A204.1 (cell line): Measurements from ENCODE around the gene CYBB.

Experiments
- FAIRE-seq: peaks from 2 replicates; lab custom pipeline; 2012; peaks lifted over from hg19 to GRCh38; lab: Jason Lieb, UNC

CYBB gene

DNA sequence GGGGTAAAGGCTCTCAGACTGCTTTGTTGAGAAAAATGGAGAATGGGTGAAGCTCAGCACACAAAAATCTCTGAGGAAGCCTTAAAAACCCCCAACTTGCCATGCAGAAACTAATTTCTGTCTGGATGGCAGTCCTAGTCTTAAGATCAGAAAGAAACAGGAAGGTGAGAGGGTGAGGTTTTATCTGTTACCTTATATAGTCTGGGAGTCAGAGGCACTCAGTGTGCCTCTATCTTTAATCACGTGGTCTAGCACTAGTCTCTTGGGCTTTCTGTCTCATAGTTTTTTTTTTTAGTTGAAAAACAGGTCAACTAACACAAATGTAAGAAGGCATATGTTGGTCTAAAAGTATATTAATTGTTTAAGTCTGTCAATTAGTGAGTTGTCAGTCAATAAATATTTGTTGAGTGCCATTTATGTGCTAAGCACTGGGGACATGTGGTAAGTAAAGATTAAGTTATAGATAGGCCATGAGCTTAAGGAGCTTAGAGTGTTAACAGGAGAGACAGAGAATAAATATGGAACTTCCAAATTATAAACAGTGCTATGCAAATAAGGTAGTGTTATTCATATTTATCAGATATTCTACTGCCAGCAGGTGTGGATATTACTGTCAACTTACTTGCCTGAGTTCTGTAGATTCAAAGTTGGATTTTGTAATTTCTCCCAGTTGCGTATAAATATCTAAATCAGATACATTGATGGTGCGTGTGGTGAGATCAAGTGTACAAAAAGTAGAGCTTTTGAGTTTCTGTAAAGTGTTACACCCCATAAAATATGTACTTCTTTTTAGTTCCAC is 7.0 kb downstream of the CYBB start:
- FAIRE-seq: no peak

DNA sequence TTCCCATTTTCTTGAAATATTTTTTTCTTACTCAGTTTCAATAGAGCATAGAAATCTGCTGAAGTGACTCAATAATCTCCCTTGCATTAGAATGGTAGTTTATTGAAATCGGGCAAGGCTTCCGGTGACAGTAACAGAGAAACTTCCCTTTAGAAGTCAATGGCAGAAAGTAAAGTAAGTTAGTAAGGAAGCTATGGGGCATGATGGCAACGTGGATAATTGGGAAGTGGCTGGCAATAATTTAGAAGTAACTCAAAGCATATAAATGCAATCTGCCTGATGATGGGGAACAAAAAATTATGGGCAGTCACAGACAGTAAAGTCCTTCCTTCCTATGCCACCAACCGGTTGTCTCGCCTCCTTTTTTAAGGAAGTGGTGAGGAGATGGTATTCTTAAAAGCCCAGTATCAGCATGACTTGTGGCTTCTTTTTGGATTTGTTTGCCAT is 7.6 kb downstream of the CYBB start:
- FAIRE-seq: no peak

DNA sequence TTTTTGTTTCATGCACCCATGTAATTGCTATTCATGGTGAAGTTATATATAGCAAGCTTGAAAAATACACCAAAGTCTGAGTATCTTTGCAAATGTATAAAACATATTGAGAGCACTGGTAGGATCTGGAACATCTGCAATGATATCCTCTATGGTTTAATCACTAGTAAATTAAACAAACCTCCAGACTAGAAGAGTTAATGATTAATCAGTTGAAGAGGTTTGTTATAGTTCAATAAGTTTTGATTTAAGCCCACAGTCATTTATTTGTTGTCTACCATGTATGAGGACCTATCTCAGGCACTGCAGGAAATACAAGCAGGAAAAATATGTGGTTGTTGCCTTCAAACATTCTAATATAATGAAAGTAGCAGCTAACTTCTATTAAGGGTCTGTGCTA is 16.5 kb downstream of the CYBB start:
- FAIRE-seq: no peak

DNA sequence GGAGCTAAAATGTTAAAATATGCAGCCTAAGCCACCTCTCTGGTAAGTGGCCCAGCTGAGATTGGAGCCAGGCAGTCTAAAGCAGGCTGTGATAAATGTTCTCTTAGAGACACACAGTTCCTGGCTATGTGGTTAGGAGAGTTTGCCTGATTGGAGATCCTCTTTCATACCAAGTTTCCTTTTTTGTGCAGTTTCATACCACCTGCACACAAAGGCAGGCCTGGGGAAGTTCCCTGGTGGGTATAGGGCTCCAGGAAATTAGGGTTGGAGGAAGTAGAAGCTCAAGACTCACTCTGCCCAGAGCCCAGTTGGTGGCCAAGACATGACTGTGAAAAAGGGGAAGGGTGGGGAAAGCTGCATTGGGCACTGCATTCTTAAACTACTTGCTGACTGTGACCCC is 16.9 kb downstream of the CYBB start:
- FAIRE-seq: no peak

DNA sequence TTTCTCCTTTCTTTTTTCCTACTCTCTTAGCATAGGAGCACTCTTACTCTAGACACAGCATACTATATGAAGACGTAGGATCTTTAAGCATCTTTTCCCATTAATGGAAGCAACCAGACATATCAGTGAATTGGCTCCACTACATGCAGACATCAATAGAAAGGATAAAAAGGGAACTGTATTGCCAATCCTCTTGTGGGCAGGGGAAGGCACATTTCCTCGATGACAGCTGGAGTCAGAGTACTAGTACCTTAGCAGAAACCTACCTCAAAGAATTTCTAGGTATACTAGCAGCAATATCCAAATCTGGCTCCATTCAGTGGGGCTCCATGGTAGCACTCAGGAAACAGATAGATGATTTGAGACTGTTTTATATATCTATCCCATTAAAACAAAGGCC is 20.1 kb downstream of the CYBB start:
- no peak for FAIRE-seq

DNA sequence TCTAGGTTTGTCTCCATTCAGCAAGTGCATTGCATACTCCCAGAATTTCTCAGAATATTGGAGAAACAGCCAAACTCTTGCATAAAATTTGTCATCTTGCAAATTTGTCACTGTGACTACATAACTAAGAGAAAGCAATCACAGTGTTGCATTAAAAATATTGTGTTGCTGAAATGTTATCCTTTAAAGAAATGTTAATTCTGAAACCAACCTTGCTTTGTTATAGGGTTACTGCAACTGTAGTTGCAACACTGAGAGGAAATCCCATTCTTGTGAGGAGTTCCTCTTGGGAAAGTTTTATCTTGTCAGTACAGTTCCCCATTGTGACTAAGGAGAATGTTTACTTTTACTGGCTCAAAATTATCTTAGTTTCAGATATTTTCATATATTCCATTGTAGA is 20.9 kb downstream of the CYBB start:
- no peak for FAIRE-seq

DNA sequence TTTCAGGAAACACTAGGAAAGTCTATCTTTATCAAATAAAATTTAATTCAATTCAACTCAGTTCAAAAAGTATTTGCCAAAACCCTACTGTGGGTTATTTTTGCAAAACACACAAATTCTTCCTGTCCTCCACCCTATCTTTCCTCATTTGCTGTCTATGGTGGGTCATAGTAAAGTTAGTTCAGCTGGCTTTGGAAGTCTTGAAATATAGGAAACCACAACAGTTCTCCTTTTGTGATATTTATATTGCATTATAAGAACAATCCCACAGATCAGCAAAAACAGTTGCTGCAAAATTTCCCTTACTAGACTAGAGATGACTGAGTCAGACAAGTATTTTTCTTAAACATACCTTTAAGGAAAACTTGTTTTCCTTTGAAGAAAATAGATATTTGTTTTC is 22.2 kb downstream of the CYBB start:
- FAIRE-seq: no peak

DNA sequence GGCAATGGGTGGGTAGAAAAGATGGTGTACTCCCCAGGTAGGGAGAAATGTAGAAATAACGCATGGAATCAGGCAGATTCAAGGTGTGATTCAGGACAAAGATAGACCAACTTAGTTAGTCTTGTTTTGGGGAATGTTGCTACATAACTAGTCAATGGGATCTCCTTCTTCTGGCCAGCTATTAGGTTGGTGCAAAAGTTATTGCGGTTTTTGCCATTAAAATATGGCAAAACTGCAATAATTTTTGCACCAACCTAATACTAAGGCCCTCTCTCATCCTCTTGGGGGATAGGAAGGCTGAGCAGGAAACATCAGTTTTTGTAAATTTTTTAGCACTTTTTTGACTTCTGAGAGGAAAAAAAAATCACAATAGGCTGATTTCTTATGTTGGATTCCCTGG is 23.2 kb downstream of the CYBB start:
- FAIRE-seq: no peak

DNA sequence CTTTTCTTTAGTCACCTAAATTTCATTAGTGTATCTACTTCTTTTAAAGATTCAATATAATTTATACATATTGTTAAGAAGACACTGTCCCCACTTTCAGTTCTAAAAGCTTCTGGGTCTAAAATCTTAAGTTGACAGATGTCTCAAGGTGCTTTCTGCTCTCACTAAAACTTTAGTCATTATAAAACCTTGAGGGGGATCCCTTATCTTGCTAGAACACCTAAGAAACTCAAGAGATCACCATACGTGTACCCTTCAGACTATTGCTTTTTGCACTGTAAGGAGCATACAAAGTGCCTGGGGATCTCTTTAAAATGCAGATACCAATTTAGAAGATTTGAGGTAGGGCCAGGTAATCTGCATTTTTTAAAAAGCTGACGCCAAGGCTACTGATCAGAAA is 30.1 kb downstream of the CYBB start:
- FAIRE-seq: no peak

DNA sequence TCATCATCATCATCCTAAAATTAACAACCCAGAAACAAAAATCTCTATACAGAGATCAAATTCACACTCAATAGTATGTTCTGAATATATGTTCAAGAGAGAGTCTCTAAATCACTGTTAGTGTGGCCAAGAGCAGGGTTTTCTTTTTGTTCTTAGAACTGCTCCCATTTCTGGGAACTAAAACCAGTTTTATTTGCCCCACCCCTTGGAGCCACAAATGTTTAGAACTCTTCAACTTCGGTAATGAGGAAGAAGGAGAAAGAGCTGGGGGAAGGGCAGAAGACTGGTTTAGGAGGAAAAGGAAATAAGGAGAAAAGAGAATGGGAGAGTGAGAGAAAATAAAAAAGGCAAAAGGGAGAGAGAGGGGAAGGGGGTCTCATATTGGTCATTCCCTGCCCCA is 32.3 kb downstream of the CYBB start:
- no peak for FAIRE-seq

DNA sequence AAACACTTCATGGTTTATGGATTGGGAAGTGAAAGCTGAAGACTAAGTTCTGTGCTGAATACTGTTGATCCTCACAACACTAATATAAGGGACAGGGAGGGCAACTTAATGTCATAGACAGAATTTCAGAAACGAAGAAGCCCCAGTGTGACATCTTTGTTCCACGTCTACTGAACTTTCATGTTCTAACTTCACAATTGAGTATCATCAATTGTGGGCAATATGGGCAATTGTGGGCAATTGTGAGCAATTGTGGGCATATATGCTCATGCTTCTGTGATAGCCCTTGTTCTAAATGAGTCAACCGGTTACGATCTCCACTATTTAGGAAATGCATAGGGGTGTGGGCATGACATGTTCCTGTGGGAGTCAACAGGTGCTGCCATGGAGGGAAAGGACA is 33.7 kb downstream of the CYBB start:
- FAIRE-seq: no peak

DNA sequence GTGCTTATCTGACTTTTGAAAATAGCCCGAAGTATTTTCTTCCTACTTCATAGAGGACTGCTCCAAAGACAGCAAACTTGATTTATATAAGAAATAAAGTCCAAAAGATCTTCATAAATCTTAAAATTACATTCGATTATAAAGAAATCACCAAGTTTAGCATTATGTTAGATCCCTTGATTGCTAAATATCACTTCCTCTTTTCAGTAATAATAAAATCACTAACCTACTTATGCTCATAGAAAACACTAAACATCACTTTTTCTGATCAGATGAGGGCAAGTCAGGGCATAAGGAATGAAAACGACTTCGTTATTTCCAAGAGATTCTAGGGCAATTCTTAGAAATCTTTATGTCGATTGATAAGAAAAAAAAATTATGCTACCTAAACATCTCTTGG is 35.5 kb downstream of the CYBB start:
- FAIRE-seq: no peak

DNA sequence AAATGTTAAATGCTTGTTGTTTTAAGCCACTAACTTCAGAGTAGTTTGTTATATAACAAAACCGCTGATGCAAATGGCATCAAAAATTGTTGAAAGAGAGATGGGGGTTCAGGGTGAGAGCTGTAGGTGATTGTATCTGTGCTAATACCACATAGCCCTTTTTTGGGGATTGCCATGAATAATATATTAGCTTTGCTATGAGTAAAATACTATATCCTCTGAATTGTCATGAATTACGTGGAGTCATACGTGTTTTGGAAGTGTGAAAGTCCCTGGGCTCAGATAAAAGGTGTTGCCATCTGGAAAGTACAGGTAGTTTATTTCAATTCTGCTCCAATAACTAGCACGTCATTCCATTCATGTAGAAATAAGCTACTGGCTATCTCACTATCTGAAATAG is 36.9 kb downstream of the CYBB start:
- no peak for FAIRE-seq

DNA sequence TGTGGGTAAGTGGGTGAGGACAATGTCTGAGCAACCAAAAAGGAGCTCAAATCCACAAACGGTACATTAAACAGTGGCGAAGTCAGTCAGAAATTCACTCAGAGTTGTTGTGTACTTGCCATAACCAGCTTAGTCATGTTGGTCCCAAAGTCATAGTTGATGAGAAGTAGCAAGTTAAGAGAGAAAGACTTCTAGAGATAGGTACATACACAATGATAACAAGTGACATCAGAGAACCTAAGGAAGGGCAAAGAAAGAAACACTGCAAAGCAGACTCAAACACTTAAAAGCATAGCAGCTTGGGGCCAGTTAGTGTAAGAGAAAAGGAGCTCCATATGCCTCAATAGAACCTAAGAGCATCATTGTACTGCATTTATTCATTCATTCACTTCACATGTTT is 37.3 kb downstream of the CYBB start:
- FAIRE-seq: no peak

DNA sequence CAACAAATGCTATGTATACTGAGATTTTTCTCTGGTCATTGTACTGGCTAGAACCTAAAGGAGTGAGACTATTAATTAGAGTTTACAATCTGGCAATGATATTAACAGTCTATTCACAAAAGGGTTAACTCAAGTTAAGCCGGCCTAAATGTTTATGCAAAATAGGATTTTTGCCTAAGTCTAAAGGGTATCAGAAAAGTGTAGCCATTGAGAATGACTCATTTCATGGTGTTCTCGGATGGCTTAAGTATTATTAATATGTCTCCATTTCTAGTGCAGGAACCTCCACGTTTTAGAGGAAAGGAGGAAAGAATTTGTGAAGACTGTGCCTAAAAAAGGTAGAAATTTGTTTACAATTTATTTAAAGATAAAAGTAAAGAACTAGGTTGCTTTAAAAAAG is 37.7 kb downstream of the CYBB start:
- no peak for FAIRE-seq

DNA sequence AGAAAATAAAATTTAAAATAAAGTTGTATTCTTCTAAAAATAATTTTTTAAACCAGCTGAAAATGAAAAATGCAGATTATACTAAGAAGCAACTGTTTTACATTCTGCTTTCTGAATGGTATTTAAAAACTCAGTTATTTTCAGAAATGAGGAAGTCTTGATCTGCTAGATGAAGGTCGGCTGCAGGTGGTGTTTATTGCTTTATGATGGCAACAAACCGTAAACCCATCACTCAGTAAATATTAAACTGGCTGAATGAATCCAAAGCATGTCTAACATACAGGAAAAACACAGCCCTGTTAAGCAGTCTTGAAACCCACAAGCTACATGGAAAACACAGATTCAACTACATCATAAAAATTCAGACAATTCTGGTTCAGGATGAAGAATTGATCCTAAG is 38.2 kb downstream of the CYBB start:
- no peak for FAIRE-seq

DNA sequence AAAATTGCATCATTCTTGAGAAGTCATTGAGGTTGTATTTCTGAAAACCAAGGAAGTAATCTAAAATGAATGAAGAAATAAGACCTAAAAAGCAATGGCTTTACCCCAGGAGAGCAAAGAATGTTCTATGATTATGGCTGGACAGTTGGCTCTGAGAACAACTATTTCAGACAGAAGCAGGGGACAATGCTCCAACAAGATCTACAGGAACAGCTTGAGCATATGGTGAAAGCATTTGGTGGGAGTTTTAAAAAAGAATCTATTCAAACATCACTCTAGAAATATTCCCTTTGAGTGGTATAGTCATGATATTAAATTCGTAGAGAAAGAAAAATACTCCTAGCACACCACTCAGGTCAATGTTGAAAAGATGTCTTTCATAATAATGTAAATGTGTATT is 40.8 kb downstream of the CYBB start:
- no peak for FAIRE-seq

DNA sequence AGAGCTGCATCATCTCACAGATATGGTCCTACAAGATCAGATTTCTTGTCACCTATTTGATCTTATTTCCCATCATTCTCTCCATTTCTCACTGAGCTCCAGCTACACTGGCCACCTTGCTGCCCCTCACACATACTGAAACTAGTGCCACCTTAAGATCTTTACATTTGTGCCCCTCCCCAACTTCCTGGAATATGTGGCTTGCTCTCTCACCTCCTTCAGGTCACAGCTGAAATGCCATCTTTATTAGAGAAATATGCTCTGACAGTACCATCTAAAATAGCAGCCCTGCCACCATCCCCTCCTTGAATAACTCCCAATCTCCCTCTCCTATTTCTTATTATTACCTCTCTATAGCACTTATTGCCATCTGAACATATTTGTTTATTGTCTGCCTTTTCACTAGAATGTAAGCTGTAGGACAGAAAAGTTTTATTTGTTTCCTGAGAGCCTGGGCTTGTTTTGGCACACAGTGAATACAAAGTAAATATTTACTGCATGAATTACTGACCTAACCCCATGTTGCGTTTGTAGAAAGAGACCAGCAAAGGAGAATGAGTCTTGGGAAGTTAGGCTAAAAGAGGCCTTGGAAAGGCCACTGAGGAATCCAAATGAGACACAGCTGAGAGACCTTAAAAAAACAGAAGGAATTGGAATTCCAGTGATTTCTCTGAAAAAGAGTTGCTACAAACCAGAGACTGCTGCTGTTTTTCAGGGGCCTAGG is 44.8 kb downstream of the CYBB start:
- no peak for FAIRE-seq

DNA sequence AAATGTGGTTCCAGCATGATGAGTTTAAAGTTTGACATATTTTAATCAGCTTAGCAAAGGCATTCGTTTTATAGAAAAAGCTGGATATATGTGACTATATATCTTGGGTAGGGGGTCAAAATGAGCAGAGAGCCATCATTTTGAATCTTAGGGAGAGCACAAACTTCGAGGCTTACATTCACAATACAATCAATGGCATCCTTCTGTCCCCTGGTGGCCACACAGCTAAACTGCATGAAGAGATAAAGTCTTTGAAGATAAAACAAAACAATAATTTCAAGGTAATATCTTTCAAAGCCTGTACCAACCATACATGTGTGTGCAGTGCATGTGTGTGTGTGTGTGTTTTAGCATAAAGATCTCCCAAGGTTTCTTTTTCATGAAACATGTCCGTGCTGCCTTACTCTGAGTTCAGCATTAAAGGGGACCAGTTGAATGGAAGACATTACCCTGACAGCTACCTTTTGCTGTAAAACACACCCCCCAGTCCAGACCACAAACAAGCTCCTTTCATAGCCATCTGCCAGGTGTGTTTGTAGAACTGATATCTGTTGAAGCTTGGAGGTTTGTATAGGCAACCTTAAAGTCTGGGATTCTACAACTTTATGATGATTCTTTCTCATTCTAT is 45.5 kb downstream of the CYBB start:
- no peak for FAIRE-seq

DNA sequence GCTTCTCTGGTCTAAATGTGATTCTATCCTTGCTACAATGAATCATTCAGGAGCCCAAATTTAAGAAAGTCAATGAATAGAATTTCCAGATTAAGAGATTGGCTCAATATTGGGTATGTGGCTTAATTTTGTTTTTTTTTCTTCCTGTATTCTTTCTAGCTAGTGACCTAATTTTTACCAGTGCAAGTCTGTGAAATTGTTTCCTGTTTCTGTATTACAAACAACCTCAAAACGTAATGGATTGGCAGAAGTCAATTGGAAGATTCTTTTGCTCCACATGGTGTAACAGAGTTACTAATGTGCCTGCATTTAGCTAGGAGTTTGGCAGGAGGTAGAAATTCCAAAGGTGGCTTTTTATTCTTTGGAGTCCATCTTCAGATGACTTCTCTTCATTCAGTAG is 49.9 kb downstream of the CYBB start:
- FAIRE-seq: no peak

DNA sequence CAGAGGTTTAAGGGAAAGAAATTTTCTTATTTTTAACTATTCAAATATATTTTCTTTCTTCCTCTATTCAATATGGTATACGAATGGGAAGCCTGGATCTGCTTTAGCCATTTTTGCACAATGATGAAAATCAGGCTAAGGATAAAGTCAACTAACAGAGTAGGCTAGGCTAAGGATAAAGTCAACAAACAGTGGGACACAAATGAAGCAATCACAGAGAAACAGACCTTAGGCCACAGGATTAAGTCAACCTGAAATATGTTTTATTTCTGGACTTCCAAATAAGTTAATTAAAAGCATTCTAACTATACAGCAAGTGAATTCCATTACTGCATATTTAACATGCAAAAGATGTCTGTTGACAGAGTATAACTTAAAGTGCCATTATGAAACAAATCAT is 50.5 kb downstream of the CYBB start:
- FAIRE-seq: no peak

DNA sequence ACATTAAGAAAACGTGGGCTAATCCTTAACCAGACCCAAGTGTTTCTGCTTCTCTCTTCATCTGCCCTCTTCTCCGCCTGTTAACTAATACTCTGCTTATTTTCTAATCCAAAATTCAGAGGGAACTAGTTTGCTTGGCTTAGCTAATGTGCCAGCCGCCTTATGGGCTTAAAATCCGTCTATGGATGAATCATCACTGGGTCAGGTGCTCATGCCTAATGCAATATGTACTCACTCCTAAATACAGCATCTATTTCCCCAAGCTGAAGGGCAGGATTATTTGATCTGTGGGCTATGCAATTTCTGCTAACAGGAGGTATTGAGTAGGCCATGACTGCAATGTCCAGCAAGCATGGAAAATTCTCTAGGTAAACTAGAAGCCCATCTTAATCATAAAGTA is 55.1 kb downstream of the CYBB start:
- FAIRE-seq: no peak

DNA sequence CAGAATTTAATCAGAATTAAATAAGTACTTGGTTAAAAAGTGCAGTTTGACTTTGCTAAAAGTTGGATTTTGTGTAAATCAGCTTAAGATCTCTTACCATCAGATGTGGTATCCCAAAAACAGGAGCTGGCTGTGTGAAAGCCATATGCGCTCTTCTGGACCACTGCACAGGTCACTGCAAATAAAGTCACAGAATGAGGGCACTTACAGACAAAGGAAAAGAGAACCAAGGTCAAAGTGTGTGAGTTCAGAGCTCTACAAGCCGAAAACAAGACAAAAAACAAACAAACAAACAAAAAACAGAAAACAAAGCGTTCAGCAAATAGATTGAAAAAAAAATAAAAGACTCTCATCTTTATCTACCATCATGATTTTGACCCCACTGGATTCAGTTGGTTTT is 61.1 kb downstream of the CYBB start:
- FAIRE-seq: no peak

DNA sequence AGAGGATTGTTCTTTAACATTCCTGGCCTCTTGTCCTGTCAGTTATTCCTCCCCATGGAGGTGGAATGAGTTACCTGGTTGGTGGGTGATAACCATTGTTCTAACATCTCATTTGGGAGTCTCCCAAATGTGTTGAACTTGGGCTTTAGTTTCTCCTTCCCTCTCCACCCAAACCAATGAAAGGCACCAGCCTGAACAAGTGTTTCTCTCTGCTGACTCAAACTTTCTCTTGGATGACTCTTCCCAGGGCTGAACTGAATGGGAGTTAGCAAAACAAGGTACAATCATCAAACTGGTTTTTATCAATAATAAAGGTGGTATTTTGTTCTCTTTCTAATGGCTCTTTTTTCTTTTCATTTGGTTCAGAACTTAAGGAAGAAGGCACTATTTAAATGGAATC is 64.8 kb downstream of the CYBB start:
- FAIRE-seq: no peak
